Measurements from ENCODE around the gene GAB3.

DNA sequence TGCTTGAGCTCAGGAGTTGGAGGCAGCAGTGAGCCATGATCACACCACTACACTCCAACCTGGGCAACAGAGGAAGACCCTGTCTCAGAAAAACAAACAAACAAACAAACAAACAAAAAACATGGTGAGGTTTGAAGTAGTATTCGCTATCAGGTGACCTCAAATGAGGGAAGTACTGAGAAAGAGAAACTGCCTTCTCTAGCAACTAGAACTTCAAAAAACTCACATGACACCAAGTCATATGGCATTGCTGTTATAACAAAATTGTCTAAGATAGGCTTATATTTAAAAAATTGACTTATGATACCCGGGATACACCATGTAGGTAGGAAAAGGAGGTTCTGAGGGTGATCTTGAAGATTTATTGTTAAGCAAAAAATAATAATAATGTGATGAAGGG, 44.1 kb upstream of the GAB3 start:
- TF ChIP-seq, protein P1, sequence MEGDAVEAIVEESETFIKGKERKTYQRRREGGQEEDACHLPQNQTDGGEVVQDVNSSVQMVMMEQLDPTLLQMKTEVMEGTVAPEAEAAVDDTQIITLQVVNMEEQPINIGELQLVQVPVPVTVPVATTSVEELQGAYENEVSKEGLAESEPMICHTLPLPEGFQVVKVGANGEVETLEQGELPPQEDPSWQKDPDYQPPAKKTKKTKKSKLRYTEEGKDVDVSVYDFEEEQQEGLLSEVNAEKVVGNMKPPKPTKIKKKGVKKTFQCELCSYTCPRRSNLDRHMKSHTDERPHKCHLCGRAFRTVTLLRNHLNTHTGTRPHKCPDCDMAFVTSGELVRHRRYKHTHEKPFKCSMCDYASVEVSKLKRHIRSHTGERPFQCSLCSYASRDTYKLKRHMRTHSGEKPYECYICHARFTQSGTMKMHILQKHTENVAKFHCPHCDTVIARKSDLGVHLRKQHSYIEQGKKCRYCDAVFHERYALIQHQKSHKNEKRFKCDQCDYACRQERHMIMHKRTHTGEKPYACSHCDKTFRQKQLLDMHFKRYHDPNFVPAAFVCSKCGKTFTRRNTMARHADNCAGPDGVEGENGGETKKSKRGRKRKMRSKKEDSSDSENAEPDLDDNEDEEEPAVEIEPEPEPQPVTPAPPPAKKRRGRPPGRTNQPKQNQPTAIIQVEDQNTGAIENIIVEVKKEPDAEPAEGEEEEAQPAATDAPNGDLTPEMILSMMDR (IDR thresholded peaks at IDR 0.05), result no peak
- TF ChIP-seq POLR2A (IDR thresholded peaks at IDR 0.05), result no peak
